ENCODE measurements around the gene KLF12. TPM values are rescaled to one million over a fixed set of nuclear protein-coding genes. Genes with fewer than 3 reads are reported as not detected.

The KLF12 gene
- total and polyA plus RNA-seq, 9 of the 15 experiments (the other 6 are each of a cell fraction or from before 2014, with no cell fraction given) = under 0.01 to 0.07 (median 0.05) TPM; not detected in 3

GRCh38 chr13:74134777-74135325 is 647 bp upstream of the KLF12 start:
- Histone ChIP-seq H2AFZ (ENCODE audit: low read depth, low read length) (no peak overlapping the region), H4K20me1 (replicated peaks; ENCODE audit: control insufficient read depth, insufficient read depth, low read length) (no peaks in the 10 kb centered on the region), H3K4me2 (ENCODE audit: insufficient read depth, low read length) (no peak overlapping the region; the same call in 1 of the 2 replicates), H3K4me3 (peak overlapping the region; percentile 31), H3K9me1 (ENCODE audit: control insufficient read depth, insufficient read depth, low read length) (no peaks in the 10 kb centered on the region), H3K79me2 (ENCODE audit: control insufficient read depth, insufficient read depth, low read length) (no peaks in the 10 kb centered on the region), H3K36me3 (ENCODE audit: control insufficient read depth, insufficient read depth, low read length) (no peaks in the 10 kb centered on the region), H3K27me3 (ENCODE audit: control insufficient read depth in 2 of 2, insufficient read depth in 2 of 2, low read length in 2 of 2) (peaks cover 0 to 5% of the 10 kb centered on the region in 2 experiments; a peak in 1 of 5 replicates), H3K9me3 (replicated peaks; ENCODE audit: control insufficient read depth, insufficient read depth, low read depth, low read length) (no peaks in the 10 kb centered on the region), H3K4me1 (replicated peaks in 1 of 2; ENCODE audit: control insufficient read depth in 2 of 2, insufficient read depth in 2 of 2, low read length in 2 of 2) (peaks cover 0 to 10% of the 10 kb centered on the region in 2 experiments; a peak in 2 of 5 replicates), H3K27ac (ENCODE audit: extremely low read depth, low read depth, low read length) (no peak overlapping the region), H3K9ac (ENCODE audit: insufficient read depth in 1 of 2, low read depth in 2 of 2, low read length in 2 of 2) (no peak overlapping the region; a peak in 1 of 4 replicates)
- ChIA-PET POLR2A (no interaction called here), CTCF (ENCODE audit: low intra/inter-chr PET ratio) (no interaction called here)
- in situ Hi-C loops (cut with MboI) (no loop called here), intact Hi-C loops (cut with micrococcal nuclease) (no loop called here)
- DNase-seq (ENCODE audit: extremely low read depth in 1 of 4, low spot score in 3 of 4) (peak in 3 of 4 experiments; percentile 2 to 12 (median 11)), FAIRE-seq (no peak), ATAC-seq (peak; percentile 30)
- no TSS peak for BruUV-seq (replicated peaks)
- WGBS (ENCODE audit: insufficient coverage, low coverage, missing lambda C conversion rate) = 0% methylated on average over 3 of the region's 63 CpGs
- no peak for TF ChIP-seq RREB1 (CRISPR knock-in tag; IDR thresholded peaks at IDR 0.05)
- no peak for TF ChIP-seq JUN (IDR thresholded peaks at IDR 0.05; ENCODE audit: borderline replicate concordance, low read depth, low read length)
- no peak for TF ChIP-seq JUN (CRISPR knock-in tag; IDR thresholded peaks at IDR 0.05; ENCODE audit: borderline replicate concordance)
- no peak for TF ChIP-seq CHAMP1 (IDR thresholded peaks at IDR 0.05)
- no peak for TF ChIP-seq CEBPZ (IDR thresholded peaks at IDR 0.05; ENCODE audit: borderline replicate concordance, low read depth, low read length)
- TF ChIP-seq CTBP1 (IDR thresholded peaks at IDR 0.05; ENCODE audit: borderline replicate concordance) = no peak
- TF ChIP-seq SRSF1 (IDR thresholded peaks at IDR 0.05; ENCODE audit: low read depth, low read length) = no peak
- TF ChIP-seq TRIM28 (IDR thresholded peaks at IDR 0.05) = no peak
